COLO668 (cell line): ENCODE results near the gene FAM117B.
A peak's percentile ranks its signal among the peaks of the same experiment; 100 is the strongest.
"Not testable (repeated sequence)": the region's sequence is repeated elsewhere in the genome, so short reads cannot be mapped to it uniquely, and the experiment has no call there.

Experiments
- DNase-seq: peaks from one replicate; lab custom pipeline; 2025; ENCODE audit not compliant: unreplicated experiment; lab: John Stamatoyannopoulos, UW

Gene FAM117B

DNA sequence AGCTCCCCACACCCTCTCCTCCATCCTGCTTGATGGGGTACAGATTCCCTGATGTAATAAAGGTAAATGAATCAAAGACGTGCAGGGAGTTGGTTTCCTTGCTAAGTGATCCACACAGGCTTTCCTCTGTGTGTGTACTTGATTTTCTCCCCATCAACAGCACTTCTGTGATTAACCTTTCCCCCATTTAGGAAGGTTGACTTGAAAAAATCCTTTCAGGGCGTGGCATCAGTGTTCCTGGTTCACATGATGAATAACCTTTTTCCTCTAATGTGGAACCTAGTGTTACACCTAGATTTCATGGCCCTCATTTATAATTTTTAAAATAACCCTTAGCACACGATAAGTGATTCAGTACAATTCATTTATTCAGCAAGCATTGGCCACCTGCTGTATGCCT, 121.8 kb downstream of the FAM117B start:
- DNase-seq: no peak

DNA sequence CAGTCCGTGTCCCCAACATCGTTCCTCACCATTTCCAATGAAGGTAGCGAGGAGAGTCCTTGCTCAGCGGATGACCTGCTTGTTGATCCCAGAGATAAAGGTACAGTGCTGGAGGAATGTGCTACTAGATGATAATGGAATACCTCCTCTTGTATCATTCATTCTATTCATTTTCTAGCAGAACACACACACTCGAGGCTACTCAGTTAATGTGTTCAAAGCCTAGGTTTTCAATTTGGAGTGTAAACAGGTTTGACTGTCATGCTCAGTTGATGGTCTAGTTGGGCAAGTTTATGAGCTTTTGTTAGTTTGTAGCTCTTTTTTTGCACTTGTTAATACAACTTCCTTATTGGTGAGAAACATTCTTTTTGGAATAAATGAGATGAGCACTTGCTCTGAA, 122.6 kb downstream of the FAM117B start:
- DNase-seq: no peak

DNA sequence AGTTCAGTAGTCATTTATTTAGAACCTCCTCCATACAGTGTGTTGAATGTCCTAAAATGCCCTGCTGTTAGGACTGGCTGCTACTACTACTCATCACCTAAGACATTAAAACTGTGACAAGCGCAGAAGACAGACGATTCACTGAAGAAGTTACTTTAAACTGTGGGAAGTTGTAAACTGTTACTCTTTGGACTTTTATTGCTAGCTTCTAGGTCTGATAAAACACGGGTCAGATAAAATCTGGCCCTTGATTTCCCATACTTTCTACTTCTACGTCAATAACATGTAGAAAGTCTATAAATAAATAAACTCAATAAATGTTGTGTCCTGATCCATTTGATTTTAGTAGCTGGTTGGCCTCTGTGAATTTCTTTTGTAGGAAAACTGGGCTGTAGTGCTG, 123.4 kb downstream of the FAM117B start:
- DNase-seq: no peak

DNA sequence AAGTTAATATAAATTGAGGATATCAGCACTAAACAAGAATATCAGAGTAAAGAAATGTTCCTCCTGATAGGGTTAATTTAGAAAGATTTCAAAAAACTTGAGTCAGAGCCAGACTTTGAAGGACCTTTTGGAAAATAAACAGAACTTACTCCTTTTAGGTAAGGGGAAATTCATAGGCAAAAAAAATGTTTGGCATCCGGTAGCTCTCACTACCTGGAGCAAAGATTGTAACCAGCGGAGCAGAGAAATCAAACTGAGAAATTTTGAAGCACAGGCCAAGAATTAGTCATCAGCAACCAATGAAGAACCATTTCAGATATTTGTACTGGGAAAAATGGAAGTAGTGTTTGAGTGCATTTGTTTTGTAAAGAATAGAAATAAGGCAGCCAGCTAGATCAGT, 123.8 kb downstream of the FAM117B start:
- DNase-seq: no peak

DNA sequence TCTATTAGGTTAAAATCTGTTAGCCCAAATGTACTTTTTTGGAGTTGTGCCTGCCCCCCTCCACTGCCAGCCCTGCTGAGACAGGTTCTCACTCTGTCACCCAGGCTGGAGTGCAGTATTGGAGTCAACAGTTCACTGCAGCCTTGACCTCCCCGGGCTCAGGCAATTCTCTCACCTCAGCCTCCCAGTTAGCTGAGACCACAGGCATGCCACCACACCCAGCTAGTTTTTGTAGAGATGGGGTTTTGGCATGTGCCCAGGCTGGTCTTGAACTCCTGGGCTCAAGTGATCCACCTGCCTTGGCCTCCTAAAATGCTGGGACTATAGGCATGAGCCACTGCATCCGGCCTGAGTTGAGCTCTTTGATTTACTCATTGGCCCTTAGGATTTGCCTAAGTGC, 126.1 kb downstream of the FAM117B start:
- DNase-seq: no peak

DNA sequence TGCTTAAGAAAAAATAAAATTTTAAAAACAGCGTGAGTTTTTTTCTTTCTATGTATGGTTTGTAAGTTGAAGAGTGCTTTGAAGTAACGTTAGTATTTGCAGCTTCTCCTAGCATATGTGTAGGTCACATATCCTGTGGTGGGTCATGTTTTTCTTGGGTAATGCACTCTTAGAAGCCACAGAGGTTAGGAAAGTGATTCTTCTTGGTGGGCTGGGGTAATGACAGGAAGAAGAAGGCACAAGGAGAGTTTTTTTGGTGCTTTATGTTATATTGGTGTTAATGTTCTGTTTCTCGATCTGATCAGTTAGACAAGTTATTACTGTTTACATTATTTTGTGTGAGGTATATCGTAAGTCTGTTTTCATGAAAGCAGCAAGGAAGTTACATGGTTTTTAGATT, 127.8 kb downstream of the FAM117B start:
- DNase-seq: no peak

DNA sequence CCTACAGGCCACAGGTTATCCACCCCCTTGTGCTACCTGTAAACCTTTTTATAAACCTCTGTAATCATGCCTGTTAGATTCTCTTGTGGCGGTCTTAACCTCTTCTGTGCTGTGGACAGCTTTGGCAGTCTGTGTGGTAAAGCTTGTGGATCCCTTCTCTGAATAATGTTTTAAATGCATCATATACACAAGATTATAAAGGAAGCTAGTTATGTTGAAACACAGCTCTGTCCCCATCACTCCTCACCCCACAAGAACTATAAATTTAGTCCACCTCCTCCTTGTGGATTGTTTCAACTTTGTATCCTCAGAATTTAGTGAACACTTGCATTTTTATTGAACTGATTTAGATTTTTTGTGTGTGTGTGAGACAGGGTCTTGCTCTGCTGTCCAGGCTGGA, 129.1 kb downstream of the FAM117B start:
- no peak for DNase-seq

DNA sequence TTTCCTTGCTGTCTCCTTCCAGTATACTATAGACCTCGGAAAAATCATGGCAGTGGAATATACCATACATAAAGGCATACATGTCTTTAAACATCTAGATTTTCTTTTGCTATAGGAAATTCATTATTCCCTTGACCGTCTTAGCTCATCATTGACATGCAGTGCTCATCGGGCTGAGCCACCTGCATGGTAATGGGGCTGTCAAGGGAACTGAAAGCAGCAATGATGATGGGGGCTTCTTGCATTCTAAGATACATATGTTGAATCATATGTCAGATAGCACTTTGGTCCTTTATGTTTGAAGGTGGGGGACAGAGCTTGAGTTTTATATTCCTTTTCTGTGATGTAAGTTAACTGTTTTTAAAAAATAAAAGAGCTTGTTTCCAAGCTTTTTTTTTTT, 130.2 kb downstream of the FAM117B start:
- no peak for DNase-seq

DNA sequence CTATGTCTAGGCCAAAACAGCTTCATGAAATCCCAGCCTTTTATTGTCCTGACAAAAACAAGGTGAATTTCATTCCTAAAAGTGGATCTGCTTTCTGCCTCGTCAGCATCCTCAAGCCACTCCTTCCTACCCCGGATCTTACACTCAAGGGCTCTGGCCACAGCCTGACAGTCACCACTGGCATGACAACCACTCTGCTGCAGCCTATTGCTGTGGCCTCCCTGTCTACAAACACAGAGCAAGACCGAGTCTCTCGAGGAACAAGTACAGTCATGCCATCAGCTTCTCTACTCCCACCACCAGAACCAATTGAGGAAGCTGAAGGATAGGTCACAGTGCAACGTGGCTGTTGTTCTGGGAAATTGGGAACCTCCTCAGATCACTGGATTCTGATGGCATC, 130.7 kb downstream of the FAM117B start:
- DNase-seq: no peak

DNA sequence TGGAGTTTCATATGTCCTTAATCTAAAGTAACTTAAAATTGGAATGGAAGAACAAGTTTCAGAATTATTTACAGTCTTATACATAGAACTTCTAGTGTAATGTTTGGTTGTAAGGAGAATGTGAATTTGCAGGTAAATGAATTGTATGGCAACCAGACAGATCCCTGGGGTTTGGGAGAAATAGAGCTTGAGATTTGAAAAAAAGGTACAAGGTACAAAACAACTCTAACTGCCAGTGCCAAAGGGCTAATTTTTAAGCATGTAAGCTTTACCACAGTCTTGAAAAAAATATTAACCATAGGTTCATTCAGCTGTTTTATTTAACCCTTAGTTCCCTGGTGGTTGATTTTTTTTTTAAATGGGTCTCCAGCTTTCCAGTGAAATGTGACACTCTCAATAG, 133.5 kb downstream of the FAM117B start:
- no peak for DNase-seq

DNA sequence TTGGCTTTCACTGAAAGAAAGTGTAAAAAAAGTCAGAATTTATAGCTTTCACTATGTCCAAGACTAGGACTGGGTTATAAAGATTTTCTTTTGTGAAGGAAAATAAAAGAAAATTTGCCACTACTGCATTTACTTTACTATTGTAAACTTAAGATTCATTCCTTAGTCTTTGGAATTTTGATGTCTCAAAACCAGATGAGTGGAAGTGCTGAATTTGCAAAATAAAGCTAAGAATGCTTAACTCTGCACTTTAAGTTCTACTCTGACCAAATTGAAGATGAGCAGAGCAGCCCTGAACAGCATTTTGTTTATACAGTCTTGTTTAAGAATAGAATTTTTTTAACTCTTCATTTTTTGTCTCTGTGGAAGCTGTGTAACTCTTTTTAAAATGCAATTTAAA, 134.4 kb downstream of the FAM117B start:
- DNase-seq: no peak

DNA sequence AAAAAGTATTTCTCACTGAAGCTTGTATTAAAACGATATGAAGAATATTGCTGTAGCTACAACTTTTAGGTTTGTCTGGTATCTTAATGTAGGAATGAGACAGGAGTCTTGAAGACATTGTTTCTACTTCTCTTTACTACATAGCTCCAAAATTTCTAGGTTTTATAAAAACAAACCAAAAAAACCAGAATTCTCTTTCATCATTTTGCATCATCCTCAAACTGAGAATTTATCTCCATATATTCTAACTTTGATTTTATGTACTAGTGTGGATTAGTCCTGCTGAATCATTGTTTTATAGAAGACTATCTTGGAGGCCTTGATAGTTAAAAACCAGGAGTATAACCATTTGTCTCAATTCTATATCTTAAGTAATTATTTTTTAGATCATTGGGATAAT, 136.6 kb downstream of the FAM117B start:
- no peak for DNase-seq

DNA sequence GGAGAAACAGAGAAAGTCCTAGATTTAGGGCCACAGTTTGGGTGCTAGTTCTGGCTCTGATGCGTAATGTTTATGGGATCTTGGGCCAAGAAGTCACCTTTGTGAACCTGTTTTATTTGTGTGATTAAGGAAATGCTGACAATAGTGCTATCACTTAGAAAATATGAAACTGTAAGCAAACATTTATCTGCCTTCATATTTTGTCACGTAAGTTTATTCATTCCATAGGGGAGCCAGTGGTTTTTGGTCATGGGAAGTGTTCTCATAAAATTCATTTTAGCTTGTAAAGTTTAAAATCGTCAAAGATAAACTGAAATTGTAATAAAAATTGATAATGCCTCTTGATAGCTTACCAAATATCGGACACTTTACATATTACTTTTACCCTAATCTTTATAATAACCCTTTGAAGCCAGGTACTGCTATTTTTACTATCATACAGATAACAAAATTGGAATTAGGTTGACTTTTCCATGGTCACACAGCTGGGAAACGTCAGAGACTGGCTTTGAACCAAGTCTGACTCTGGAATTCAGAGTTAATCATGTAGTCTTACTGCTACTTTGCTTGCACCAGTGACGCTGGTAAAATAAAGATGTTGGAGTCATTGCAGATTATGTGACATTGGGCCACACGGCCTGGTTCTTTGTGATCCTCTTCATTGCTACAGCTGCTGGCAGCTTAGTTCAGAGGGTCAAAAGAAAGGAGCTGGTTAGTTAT, 137.1 kb downstream of the FAM117B start:
- no peak for DNase-seq

DNA sequence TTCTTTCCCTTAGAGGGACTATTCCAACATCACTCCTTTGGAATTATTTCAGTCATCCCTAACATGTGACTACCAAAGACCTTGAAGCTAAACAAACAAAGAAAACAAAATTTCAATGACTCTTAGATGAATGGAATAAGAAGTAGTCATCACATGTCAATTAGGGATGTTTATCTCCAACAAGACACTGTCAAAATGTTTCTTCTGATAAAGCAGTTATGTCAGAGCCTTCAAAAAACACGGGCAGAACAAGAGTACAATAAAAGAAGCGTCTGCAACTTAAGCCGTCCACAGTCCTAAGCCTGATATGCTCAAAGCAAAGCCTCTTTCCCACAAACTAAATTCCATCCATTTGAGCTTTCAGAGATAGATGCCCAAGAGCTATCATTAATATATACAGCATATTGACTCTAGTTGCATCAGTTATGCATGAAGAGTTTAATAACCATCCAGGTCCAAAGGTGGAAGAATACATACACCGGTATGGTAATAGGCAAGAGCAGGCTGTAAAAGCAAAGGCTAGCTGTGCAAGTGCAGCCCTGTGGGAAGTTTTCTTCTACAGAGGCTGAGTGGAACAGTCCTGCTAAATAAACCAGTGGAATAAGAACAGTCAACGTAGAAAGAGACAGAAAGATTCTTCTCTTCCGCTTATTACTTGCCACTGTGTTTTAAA, 138.7 kb downstream of the FAM117B start:
- peak; percentile 38 for DNase-seq

DNA sequence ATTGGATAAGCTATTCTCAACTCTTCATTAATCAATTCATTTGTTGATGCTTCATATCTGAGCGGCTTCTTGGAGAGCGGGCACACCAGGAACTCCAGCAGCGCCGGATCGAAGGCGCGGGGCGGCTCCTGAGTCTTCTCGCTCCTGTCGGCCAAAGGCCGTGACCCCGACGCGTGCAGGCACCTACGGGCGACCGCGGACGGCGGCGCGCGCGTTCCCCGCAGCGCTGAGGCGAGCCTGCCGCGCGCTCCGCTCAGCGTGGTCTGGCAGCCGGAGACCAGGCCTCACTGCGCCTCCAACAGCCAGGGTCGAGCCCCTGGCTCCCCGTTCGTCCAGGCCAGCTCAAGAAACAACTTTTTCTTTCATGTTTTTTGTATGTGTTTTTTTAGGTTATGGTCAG, 139.3 kb downstream of the FAM117B start:
- no peak for DNase-seq

DNA sequence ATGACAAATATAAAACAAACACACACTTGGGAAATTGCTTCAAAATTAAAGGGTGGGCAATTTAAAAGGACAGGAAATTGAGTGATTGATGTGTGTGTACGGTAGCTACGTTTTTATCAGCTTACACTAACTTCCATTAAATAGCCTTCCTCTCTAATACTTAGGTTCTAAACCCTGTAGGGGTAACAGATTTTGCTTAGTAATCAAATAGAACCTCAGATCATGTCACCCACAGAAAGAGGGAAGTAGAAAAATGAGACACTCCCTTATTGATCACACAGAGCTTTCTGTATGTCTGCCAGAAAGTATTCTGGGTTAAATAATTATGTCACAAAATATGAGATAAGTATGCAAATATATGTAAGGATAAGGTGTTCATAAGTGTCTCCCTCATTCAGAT, 143.4 kb downstream of the FAM117B start:
- DNase-seq: no peak

DNA sequence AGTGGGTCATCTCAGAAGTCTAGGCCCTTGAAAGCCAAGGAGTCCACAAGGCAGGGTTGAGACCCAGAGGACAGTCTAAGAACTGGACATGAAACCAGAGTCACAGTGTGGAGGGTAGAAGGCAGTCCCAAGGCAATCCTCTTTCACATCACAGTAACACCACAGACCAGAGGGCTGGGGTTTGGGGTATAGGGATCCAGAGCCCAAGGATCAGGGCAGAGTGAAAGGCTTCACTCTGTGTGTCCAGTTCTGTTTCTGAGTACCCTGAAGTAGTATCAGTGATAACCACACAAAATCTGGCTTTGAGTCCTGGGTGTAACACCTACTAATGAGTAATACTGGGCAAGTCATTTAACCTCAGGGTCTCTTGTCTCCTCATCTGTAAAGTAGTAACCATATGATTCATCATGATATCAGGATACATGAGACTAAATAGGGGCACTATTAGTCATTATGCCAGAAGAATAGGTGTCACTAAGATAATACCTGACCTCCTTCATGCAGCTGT, 145.8 kb downstream of the FAM117B start:
- DNase-seq: no peak

DNA sequence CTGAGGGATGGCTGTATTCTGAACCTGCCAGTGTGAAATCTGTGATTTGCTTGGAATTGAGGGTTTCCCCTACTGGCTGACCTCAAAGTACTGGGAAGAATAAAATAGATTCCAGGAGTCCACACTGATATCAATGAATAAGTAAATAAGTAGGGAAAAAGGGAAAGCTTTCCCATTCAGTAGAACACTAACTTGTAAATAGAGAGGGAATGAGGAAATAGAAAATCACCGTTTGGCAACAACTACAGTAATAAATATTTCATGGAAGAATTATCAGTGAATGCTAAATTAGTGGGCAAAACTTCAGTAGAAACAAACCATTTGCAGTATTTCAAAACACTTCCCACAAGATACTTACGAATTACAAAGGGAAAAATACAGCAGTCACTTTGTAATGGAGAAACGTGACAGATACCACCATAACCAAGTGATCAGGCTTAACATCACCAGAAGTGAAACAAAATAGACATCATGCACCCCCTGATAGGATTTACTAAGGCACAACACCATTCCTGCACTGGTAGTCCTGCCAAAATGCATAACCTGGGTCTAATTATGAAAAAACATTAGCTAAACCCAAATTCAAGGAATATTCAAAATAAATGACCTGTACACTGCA, 148.3 kb downstream of the FAM117B start:
- DNase-seq: no peak

DNA sequence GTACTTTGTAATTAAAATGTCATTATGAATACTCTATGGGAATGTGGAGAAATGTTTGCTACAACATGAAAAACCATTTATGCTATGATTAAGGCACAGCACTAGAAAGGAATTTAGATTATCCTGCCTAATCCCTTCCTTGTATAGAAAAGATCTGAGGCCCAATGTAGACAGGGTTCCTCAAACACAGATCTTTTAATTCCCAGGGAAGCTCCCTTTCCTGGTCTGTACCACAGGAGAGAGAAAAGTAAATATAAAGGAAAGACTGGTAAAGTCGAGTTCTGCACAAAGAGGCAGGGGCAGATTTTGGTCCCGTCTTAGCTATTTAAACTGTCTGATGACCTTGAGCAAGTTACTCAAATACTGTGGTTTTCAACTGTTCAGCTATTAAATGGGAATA, 152.1 kb downstream of the FAM117B start:
- no peak for DNase-seq

DNA sequence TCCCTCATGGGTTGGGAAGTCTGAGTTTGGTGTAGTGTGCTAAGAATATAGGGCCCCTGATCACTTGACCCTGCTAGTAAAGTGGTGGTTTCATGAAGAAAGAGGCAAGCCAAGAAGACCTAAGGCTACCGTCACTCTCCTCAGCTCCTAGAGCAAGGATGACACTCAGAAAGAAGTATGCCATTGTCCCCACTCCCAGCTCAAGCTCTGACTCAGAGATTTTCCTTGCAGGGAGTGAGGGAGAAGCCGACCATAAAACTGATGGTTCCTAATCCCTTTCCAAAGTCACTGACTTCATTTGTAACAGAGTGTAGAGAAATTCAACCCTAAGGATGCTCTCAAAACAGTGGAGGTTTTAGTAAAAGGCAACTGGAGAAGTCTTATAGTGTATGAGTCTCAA, 155.9 kb downstream of the FAM117B start:
- no peak for DNase-seq

DNA sequence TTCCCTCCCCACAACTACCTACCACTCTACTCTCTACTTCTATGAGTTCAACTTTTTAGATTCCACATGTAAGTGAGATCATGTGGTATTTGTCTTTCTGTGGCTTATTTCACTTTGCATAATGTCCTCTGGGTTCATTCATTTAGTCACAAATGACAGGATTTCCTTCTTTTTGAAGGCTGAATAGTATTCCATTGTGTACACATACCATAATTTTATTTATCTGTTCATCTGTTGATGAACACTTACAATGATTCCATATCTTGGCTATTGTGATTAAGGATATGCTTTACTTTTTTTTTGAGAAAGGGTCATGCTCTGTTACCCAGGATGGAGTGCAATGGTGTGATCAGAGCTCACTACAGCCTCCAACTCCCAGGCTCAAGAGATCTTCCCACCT, 163.2 kb downstream of the FAM117B start:
- no peak for DNase-seq

DNA sequence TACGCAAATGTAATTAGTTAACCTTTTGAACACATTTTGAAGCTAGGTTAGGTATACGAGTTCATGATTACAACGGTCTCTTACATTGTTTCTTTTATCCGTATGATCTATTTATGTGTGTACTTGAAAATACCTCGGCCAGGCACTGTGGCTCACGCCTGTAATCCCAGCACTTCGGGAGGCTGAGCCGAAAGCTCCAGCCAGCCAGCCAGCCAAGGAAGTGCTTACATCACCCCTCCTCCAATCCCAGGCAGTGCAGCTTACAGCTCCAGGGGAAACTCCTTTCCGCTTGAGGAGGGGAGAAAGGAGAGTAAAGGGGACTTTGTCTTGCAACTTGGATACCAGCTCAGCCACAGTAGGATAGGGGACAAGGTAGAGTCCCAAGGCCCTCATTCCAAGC, 171.1 kb downstream of the FAM117B start:
- DNase-seq: not testable (repeated sequence)
